GM12878 (cell line): ENCODE measurements around the gene MYBPC2. TPM values are rescaled to one million over a fixed set of nuclear protein-coding genes. Genes with fewer than 3 reads are reported as not detected.

Source experiments
- ATAC-seq: fragments of 200-7000 bp; cut with Tn5 transposase; 3 replicates; pipeline ENCODE4 v1.9.1; 2020; ENCODE audit warnings: mild to moderate bottlenecking, moderate library complexity
- BruUV-seq: library from RNA; stranded (reverse); fragments of 400-500 nt; replicated peaks from 2 replicates; lab custom pipeline; 2021; lab: Mats Ljungman, UMichigan
- CTCF ChIA-PET: fragments of 300-600 bp; sonication (Branson Sonifier 250); formaldehyde crosslinking; extraction: SDS; loops from one replicate; lab custom pipeline; 2021; ENCODE audit warnings: inconsistent platforms; lab: Yijun Ruan, JAX
- POLR2A ChIA-PET: fragments of 350-600 bp; formaldehyde crosslinking; extraction: SDS; loops from one replicate; lab custom pipeline; 2021; ENCODE audit warnings: inconsistent platforms; lab: Charles Lee
- RAD21 ChIA-PET: fragments of 300-600 bp; sonication (Branson Sonifier 250); formaldehyde crosslinking; loops from one replicate; lab custom pipeline; 2023; ENCODE audit warnings: antibody characterized with exemption; ENCODE audit not compliant: unreplicated experiment; lab: Charles Lee
- SMC1A ChIA-PET: fragments of 300-600 bp; sonication (Branson Sonifier 250); formaldehyde crosslinking; loops from one replicate; lab custom pipeline; 2023; ENCODE audit not compliant: unreplicated experiment, uncharacterized antibody; lab: Charles Lee
- DNase-seq: peaks from one replicate; pipeline ENCODE4 v3.0.0-alpha.2; 2011; ENCODE audit warnings: low read depth, low spot score
- FAIRE-seq: peaks from 3 replicates; lab custom pipeline; 2011; peaks lifted over from hg19 to GRCh38; lab: Jason Lieb, UNC
- H2AFZ ChIP-seq: 2 replicates; pipeline ENCODE4 v1.6.0; 2011; ENCODE audit warnings: low read depth, low read length, control low read depth; ENCODE audit not compliant: control insufficient read depth
- H3K27ac ChIP-seq: 2 replicates; pipeline ENCODE4 v1.5.1; 2011; ENCODE audit warnings: control low read depth; ENCODE audit not compliant: control insufficient read depth, insufficient read depth
- H3K27me3 ChIP-seq, 2 experiments: replicated peaks in 1 of 2; 2 replicates each; pipeline versions ENCODE4 v1.6.0 to v1.6.1; 2011; ENCODE audit warnings: low read length in 1 of 2; ENCODE audit not compliant: control insufficient read depth in 2 of 2, insufficient read depth in 2 of 2
- H3K36me3 ChIP-seq, 2 experiments: 2 replicates each; pipeline ENCODE4 v1.5.1; 2011; ENCODE audit warnings: low read length in 1 of 2; ENCODE audit not compliant: control insufficient read depth in 2 of 2, insufficient read depth in 2 of 2
- H3K4me1 ChIP-seq: 2 replicates; pipeline ENCODE4 v1.6.1; 2011; ENCODE audit warnings: mild to moderate bottlenecking, low read length, moderate library complexity, mixed read lengths; ENCODE audit not compliant: control insufficient read depth, insufficient read depth
- H3K4me2 ChIP-seq: 2 replicates; pipeline ENCODE4 v1.6.0; 2011; ENCODE audit warnings: control low read depth; ENCODE audit not compliant: control insufficient read depth, insufficient read depth
- H3K4me3 ChIP-seq: fragments of 200-600 bp; sonication (generic); 2 replicates; pipeline ENCODE4 v1.5.1; 2016
- H3K79me2 ChIP-seq: 2 replicates; pipeline ENCODE4 v1.6.0; 2011; ENCODE audit warnings: low read length; ENCODE audit not compliant: control insufficient read depth, insufficient read depth
- H3K9ac ChIP-seq: 2 replicates; pipeline ENCODE4 v1.8.0; 2011; ENCODE audit warnings: low read length, control low read depth, mixed read lengths; ENCODE audit not compliant: control insufficient read depth, insufficient read depth
- H3K9me3 ChIP-seq: replicated peaks from 3 replicates; pipeline ENCODE4 v1.5.1; 2011; ENCODE audit warnings: mild to moderate bottlenecking, low read length; ENCODE audit not compliant: control insufficient read depth, insufficient read depth
- H4K20me1 ChIP-seq: 2 replicates; pipeline ENCODE4 v1.6.0; 2011; ENCODE audit not compliant: control insufficient read depth, insufficient read depth
- BMI1 ChIP-seq: fragments of 450-650 bp; IDR thresholded peaks from 2 replicates; pipeline ENCODE4 v1.6.1; 2016; ENCODE audit warnings: mild to moderate bottlenecking, moderate library complexity, borderline replicate concordance
- IKZF1 ChIP-seq: fragments of 450-650 bp; conservative IDR thresholded peaks from 2 replicates; pipeline ENCODE4 v1.6.1; 2017; ENCODE audit warnings: antibody characterized with exemption, mild to moderate bottlenecking
- LARP7 ChIP-seq: fragments of 450-650 bp; IDR thresholded peaks from 2 replicates; pipeline ENCODE4 v1.6.1; 2017; ENCODE audit warnings: mild to moderate bottlenecking
- MYB ChIP-seq: fragments of 150-350 bp; IDR thresholded peaks from 2 replicates; pipeline ENCODE4 v1.6.1; 2014; ENCODE audit warnings: mild to moderate bottlenecking, low read depth, low read length, borderline replicate concordance
- TCF3 ChIP-seq: IDR thresholded peaks from 2 replicates; pipeline ENCODE4 v1.6.1; 2012; ENCODE audit warnings: low read depth, mild to moderate bottlenecking, low read length, borderline replicate concordance; ENCODE audit not compliant: insufficient read depth
- ZNF274 ChIP-seq: IDR thresholded peaks from one replicate; pipeline ENCODE4 v1.8.0; 2011; ENCODE audit not compliant: insufficient read length, insufficient read depth
- ZSCAN29 ChIP-seq: fragments of 450-650 bp; IDR thresholded peaks from 2 replicates; pipeline ENCODE4 v1.6.1; 2017; ENCODE audit warnings: mild to moderate bottlenecking, moderate library complexity
- ZZZ3 ChIP-seq: IDR thresholded peaks from 2 replicates; pipeline ENCODE4 v1.6.1; 2011; ENCODE audit warnings: low read depth; ENCODE audit not compliant: control insufficient read depth, insufficient read length
- WGBS: methylation state at CpG from one replicate; pipeline ENCODE4 v1.1.6; 2016; ENCODE audit warnings: low lambda C conversion rate; ENCODE audit not compliant: insufficient replicate concordance, insufficient coverage; ENCODE audit errors: missing lambda C conversion rate; 5-methylcytosine and 5-hydroxymethylcytosine counted together
- in situ Hi-C: fragments of 300-500 bp; cut with MboI; formaldehyde crosslinking; loops from 9 replicates; pipeline ENCODE4 v1.14.3; 2018; ENCODE audit warnings: mixed read lengths
- intact Hi-C: fragments of 100-400 bp; cut with micrococcal nuclease; formaldehyde crosslinking; loops from one replicate; pipeline ENCODE4 v1.14.2; 2022; ENCODE audit not compliant: unreplicated experiment
- polyA plus RNA-seq, 11 experiments: library from polyadenylated mRNA; depleted of rRNA in 4 of 11; unstranded in 6 of 11; stranded (reverse) in 5 of 11; fragments of >200 nt; fragmentation: Nextera tagmentation in 4 of 11; fragmentation: Illumina TruSeq in 1 of 11; extraction: Ambion mirVana in 4 of 11; extraction: Trizol in 1 of 11; gene quantifications; 1 replicate in 1 of 11; 2 replicates in 10 of 11; pipeline versions ENCODE4 v1.2.1 to v1.2.3, GENCODE V29; 2011 to 2016; ENCODE audit warnings: inconsistent platforms in 2 of 11, missing spikeins in 2 of 11, low read depth in 1 of 11
- total RNA-seq, 4 experiments: library from RNA; depleted of rRNA in 3 of 4; stranded (reverse); fragments of >200 nt in 3 of 4; fragmentation: Illumina TruSeq in 1 of 4; extraction: Trizol in 1 of 4; gene quantifications; 2 replicates each; pipeline versions ENCODE4 v1.2.1 to v1.2.3, GENCODE V29; 2013 to 2021
- TF ChIP-seq, protein P1 (sequence below): fragments of 450-650 bp; IDR thresholded peaks from 2 replicates; pipeline ENCODE4 v1.6.1; 2017; ENCODE audit warnings: mild to moderate bottlenecking, low read depth, inconsistent platforms; ENCODE audit not compliant: poor library complexity, severe bottlenecking
- TF ChIP-seq, protein P2 (sequence below): IDR thresholded peaks from 2 replicates; pipeline ENCODE4 v1.6.1; 2012; ENCODE audit warnings: mild to moderate bottlenecking, low read depth, low read length

The MYBPC2 gene
- total and polyA plus RNA-seq, 10 of the 15 experiments (the other 5 are each of a cell fraction or from before 2014, with no cell fraction given), result 0.09 to 2.6 (median 0.61) TPM

DNA sequence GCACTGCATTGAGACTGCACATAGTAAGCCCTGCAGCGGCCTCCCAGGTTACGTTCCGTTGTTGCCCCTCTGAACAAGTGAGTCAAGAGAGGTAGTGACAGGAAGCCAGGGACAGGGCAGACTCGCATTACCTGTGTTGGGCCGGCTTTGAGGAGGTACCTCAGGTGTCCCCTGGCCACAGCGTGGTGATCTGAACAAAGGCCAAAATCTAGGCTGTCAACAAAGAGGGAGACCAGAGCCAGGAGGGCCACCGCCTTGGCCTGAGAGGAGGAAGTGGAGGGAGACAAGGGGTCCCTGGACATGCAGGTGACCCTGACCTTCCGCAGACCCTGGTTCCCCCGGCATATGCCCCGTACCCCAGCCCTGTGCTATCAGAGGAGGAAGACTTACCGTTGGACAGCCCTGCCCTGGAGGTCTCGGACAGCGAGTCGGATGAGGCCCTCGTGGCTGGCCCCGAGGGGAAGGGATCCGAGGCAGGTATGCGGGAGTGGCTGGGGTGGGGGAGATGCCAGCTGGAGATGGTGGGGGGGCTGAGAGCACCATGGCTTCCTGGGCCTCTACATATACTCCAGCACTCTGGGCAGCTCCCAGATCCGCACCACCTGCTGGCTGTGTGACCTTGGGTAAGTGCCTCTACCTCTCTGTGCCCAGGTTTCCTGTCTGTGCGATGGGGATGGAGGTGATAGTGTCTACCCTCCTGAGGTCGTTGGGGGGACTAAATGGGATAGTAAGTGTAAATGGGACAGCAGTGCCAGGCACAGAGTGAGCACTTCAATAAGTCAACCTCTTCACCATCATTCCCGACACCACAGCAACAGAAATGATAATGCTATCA is 9.2 kb upstream of the MYBPC2 start:
- Histone ChIP-seq H3K9me3 (no peaks in the 10 kb centered on the region), H3K4me1 (peaks cover 26% of the 10 kb centered on the region), H3K4me2 (no peak overlapping the region; the same call in 1 of the 2 replicates), H2AFZ (no peak overlapping the region), H3K36me3 (peaks cover 9 to 10% of the 10 kb centered on the region in 2 experiments; a peak in 3 of 4 replicates), H3K79me2 (peaks cover 32% of the 10 kb centered on the region), H3K9ac (no peak overlapping the region; the same call in 1 of the 2 replicates), H3K27me3 (no peaks in the 10 kb centered on the region), H4K20me1 (peaks cover 4% of the 10 kb centered on the region), H3K4me3 (peak overlapping the region; percentile 78; the same call in 1 of the 2 replicates), H3K27ac (no peak overlapping the region)
- no peak for TF ChIP-seq ZZZ3
- TF ChIP-seq ZSCAN29, result no peak
- TF ChIP-seq IKZF1, result no peak
- no peak for TF ChIP-seq MYB
- no peak for TF ChIP-seq BMI1
- TF ChIP-seq TCF3, result no peak
- TF ChIP-seq LARP7, result no peak
- TF ChIP-seq, protein P1, sequence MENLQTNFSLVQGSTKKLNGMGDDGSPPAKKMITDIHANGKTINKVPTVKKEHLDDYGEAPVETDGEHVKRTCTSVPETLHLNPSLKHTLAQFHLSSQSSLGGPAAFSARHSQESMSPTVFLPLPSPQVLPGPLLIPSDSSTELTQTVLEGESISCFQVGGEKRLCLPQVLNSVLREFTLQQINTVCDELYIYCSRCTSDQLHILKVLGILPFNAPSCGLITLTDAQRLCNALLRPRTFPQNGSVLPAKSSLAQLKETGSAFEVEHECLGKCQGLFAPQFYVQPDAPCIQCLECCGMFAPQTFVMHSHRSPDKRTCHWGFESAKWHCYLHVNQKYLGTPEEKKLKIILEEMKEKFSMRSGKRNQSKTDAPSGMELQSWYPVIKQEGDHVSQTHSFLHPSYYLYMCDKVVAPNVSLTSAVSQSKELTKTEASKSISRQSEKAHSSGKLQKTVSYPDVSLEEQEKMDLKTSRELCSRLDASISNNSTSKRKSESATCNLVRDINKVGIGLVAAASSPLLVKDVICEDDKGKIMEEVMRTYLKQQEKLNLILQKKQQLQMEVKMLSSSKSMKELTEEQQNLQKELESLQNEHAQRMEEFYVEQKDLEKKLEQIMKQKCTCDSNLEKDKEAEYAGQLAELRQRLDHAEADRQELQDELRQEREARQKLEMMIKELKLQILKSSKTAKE, result no peak
- TF ChIP-seq, protein P2, sequence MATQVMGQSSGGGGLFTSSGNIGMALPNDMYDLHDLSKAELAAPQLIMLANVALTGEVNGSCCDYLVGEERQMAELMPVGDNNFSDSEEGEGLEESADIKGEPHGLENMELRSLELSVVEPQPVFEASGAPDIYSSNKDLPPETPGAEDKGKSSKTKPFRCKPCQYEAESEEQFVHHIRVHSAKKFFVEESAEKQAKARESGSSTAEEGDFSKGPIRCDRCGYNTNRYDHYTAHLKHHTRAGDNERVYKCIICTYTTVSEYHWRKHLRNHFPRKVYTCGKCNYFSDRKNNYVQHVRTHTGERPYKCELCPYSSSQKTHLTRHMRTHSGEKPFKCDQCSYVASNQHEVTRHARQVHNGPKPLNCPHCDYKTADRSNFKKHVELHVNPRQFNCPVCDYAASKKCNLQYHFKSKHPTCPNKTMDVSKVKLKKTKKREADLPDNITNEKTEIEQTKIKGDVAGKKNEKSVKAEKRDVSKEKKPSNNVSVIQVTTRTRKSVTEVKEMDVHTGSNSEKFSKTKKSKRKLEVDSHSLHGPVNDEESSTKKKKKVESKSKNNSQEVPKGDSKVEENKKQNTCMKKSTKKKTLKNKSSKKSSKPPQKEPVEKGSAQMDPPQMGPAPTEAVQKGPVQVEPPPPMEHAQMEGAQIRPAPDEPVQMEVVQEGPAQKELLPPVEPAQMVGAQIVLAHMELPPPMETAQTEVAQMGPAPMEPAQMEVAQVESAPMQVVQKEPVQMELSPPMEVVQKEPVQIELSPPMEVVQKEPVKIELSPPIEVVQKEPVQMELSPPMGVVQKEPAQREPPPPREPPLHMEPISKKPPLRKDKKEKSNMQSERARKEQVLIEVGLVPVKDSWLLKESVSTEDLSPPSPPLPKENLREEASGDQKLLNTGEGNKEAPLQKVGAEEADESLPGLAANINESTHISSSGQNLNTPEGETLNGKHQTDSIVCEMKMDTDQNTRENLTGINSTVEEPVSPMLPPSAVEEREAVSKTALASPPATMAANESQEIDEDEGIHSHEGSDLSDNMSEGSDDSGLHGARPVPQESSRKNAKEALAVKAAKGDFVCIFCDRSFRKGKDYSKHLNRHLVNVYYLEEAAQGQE, result no peak
- TF ChIP-seq ZNF274, result no peak
- TSS peak; percentile 31 for BruUV-seq
- RAD21 ChIA-PET, result interaction anchor here (0.9 kb wide), 1 partner anchor 18 kb away, joined by 3 read pairs; no protein-coding TSS in a partner anchor
- SMC1A ChIA-PET, result no interaction called here
- POLR2A ChIA-PET, result no interaction called here
- 86% methylated on average over 22 of the region's 22 CpGs for WGBS
- CTCF ChIA-PET, result interaction anchor here (1.2 kb wide), 1 partner anchor 8 kb away, joined by 5 read pairs; no protein-coding TSS in a partner anchor
- DNase-seq (no peak), FAIRE-seq (no peak), ATAC-seq (no peak)
- intact Hi-C loops (no loop called here), in situ Hi-C loops (no loop called here)
